ENCODE measurements around the gene CRAMP1.
A peak's percentile ranks its signal among the peaks of the same experiment; 100 is the strongest.
"Not testable (repeated sequence)": the region's sequence is repeated elsewhere in the genome, so short reads cannot be mapped to it uniquely, and the experiment has no call there.

CRAMP1 gene

DNA sequence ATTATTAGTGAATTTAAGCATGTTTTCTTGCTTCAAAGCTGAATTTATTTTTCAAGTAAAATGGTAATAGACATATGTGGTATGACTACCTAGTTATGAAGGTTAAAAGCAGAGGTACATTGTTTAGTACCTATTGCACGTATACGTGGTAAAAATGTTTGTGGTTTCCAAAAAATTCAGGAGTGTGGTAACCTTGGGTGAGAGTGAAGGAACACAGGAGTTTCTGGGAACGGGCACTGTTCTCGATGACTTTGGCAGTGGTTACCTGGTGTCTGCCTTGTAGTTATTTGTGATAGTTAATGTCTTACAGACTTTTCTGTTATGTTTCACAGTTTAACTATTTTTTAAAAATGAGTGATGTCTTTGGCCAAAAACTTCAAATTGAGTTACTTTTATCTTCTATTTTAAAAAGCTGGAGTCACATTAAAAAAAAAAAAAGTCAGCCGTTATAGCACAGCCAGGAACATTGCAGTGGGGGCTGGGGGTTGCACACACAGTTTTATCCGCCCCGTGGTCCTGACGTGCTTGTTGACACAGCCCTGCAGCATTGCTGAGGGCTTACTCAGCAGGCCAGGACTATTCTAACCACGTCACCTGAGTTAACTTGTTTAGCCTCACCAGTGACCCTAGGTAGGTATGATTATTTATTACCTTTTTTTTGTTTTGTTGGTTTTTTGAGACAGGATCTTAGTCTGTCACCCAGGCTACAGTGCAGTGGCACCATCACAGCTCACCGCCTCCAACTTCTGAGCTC is 76.8 kb downstream of the CRAMP1 start:
- no peak for DNase-seq

- DNase-seq: no peak
These were observed 77.7 kb downstream of the CRAMP1 start for GRCh38 chr16:1689853-1690252.

- no peak for DNase-seq
These were observed 78.7 kb downstream of the CRAMP1 start for GRCh38 chr16:1690810-1691209.

- no peak for DNase-seq
These were observed 79.1 kb downstream of the CRAMP1 start for GRCh38 chr16:1691276-1691675.

GRCh38 chr16:1691956-1692355 is 79.8 kb downstream of the CRAMP1 start:
- DNase-seq: no peak

DNA sequence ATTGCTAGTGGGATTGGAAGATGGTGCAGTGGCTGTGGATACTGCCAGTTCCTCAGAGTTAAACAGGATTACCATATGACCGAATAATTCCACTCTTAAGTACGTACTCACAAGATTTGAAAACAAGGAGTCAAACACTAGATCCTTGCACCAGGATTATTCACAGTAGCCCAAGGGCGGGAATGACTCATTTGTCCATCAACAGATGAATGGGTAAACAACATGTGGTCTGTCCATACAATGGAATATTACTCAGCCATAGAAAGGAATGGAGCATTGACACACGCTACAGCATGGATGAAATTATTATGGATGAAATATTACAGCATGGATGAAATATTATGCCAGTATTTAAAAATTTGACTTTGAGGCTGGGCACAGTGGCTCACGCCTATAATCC is 84.7 kb downstream of the CRAMP1 start:
- DNase-seq: no peak

DNA sequence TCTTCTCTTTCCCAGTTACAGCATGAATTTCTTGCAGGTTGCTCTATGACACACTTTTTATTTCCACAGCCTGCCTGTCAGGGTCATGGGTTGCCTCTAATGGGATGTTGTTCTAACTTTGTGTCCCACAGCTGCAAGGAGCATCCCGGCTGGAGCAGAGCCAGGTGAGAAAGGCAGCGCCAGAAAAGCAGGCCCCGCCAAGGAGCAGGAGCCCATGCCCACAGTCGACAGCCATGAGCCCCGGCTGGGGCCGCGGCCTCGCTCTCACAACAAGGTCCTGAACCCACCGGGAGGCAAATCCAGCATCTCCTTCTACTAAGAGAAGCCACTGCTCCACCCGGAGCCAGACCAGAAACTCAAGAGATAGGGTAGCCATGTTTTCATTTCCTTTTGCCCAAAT is 86.5 kb downstream of the CRAMP1 start:
- DNase-seq: no peak

DNA sequence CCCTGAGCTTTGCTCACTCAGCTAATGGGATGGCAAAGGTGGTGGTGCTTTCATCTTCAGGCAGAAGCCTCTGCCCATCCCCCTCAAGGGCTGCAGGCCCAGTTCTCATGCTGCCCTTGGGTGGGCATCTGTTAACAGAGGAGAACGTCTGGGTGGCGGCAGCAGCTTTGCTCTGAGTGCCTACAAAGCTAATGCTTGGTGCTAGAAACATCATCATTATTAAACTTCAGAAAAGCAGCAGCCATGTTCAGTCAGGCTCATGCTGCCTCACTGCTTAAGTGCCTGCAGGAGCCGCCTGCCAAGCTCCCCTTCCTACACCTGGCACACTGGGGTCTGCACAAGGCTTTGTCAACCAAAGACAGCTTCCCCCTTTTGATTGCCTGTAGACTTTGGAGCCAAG is 88.1 kb downstream of the CRAMP1 start:
- DNase-seq: no peak

GRCh38 chr16:1701216-1701878 is 89.2 kb downstream of the CRAMP1 start:
- DNase-seq: no peak

DNA sequence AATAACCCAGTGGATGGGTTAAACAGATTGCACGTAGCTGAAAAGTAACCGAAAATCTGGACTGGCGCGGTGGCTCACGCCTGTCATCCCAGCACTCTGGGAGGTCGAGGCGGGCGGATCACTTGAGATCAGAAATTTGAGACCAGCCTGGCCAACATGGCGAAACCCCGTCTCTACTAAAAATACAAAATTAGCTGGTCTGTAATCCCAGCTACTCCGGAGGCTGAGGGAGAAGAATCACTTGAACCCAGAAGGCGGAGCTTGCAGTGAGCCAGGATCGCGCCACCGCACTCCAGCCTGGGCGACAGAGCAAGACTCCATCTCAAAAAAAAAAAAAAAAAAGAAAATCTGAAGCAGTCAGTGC is 93.1 kb downstream of the CRAMP1 start:
- not testable (repeated sequence) for DNase-seq

- DNase-seq: peak; percentile 69
These were observed 93.7 kb downstream of the CRAMP1 start, which contains the start of gene MAPK8IP3 for GRCh38 chr16:1705688-1706385. MAPK8IP3 (plus strand) TSS chr16:1706195; CDS start chr16:1706340, 145 bp downstream.

- no peak for DNase-seq
These were observed 94.4 kb downstream of the CRAMP1 start for GRCh38 chr16:1706386-1707192.

DNA sequence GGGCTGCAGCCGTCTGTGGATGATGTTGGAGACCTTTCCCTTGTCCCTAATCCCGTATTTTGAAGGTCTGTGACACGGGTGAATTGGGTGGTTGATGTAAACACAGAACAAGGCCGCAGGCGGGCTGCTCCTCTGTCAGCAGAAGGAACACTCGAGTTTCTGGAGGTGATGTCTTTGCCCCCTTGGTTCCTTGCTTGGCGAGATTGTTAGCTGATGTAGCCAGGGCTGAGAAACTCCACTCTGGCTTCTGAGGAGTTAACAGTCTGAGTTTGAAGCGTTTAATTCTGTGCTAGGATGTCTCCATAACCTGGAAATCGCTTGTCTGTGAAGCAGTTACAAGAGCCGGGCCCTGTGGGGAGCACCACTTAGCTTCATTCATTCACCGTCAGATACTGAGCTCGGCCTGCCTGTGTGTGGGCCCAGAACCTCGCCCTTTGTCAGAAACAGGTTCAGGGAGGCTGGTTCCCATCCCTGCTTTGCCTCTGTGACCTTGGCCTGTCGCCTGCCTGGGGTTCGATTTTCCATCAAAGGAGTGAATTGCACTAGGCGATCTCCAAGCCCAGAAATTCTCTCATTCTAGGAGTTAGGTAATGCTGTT is 95.1 kb downstream of the CRAMP1 start:
- DNase-seq: no peak

DNA sequence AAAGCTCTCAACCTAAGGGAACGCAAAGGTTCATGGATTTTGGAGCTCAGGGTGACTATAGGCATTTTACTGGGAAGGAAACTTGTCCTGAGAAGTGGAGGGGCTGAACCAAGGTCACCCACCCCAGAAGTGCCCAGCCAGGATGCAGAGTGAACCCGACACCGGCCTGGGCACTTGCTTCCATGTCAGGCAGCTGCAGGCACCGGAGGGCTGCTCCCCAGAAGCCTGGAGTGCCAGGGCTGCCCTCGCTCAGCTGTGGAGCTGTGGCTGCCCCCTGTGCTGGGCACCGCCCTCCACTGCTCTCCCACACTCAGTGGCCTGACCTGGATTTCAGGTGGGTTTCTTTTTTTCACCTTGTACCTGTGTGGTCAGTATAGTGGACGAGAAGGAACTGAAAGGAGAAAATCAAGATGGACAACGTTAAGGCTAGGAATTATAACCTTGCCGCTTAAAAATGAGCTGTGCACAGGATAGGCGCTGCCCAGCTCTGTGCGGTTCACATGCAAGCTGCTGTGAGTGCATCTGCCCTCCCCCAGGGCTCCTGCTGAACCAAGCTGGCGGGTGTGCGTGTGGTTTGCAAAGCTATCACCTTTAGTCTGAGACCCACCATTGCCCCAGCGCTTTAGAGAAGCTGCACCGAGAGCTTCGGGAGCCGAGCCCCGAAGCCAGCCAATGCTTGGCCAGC is 96.1 kb downstream of the CRAMP1 start:
- no peak for DNase-seq

DNA sequence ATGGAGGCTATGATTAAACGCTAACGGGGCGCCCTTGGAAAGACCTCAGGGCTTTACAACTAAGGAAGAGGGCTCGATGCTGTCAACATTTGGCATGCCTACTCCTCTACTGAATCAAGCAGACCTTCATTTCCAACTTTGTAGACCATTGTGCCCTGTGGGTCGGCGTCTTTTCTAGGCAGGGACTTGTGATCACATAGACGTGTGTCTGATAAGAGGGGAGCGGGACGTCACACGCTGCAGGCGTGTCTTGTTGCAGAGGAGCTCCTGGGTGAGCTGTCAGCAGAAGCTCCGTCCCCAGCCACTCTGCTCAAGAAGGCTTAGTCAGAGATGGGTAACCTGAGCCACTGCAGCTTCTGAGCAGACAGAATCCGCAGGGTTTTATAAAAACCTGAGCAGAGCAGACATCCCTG is 96.6 kb downstream of the CRAMP1 start:
- no peak for DNase-seq

- DNase-seq: no peak
These were observed 97.2 kb downstream of the CRAMP1 start for GRCh38 chr16:1709356-1709755.

DNA sequence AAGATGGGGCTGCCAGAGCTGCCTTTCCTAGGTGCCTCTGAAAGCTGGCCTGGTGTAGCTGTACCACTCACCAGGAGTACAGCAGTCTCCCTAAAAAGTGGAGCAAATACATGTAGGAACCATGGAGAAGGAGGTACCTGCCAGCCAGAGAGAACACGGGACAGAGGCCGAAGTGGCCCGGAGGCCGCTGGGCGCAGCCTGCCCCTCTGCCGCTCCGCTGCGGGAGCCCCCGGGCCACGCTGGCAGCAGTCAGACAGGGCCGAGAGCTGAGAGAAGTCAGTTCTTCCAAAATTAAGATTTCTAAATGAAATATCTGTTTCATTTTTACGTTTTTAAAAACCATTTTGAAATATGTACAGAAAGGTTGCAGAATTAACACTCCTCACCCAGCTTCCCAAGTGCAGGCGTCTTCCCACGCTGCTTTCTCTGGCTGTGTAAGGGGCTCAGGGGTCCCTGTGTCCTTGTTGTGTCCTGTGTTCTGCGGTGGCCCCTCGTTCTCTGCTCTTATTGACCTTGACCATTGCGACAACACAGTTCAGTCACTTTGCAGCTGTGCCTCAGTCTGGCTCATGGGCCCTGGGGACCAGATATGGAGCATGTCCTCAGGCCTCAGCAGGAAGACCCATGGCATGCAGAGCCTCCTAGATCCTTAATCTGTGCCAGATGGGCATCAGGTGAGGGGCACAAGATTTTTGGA is 98.8 kb downstream of the CRAMP1 start:
- no peak for DNase-seq

DNA sequence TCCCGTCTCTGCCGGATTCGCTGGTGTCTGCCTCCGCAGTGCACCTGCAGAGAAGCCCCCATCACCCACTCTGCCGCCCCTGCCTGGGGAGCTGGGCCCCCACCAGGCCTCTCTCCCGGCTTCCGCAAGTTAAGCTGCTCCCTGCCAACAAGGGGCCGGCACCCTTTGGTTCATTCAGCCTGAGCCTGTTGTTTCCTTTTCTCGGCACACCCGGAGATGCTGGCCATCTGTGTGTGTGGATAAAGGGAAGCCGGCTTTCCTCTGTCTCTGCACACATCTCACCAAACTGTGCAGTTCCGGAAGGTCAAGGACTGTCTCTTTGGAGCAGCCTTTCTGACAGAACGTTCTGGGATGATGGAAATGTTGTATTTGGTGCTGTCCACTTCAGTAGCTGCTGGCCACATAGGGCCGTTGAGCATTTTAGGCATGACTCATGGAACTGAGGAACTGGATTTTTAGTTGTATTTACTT is 100.7 kb downstream of the CRAMP1 start:
- no peak for DNase-seq

GRCh38 chr16:1713331-1713730 is 101.2 kb downstream of the CRAMP1 start:
- no peak for DNase-seq

DNA sequence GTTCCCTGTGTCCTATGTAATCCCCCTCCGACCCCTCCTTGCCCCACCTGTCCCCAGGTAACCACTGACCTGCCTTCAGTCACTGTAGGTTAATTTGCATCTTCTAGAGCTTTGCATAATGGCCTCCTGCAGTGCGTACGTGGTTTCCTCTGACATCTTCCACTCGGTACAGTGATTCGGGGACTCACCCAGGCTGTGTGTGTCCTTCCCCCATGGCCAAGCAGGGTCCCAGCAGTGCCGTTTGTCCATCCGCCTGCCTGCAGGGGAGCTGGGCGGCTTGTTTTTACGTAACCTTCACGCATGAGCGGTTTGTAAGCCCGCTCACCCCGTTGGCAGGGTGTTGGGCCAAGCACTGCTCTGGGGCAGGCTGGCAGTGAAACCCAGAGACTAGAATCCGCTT is 101.8 kb downstream of the CRAMP1 start:
- no peak for DNase-seq

DNA sequence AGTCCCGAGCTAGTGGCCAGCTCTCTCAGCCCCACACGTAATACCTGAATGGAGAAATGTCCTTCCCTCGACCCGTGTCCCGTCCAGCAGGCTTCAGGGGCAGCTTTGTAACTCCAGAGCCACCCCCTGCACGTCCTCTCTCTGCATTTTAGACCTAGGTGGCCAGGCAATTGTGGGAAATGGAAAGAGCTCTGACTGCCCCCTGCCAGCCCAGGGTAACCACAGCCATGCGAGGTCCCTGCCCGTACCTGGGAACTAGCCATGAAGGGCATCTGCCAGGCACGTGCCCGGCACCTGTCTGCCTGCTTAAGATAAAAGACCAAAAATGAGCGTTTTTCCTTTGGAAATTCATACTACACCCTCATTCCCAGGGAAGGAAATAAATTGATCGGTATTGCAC is 103.1 kb downstream of the CRAMP1 start:
- no peak for DNase-seq
